Raji (cell line): ENCODE measurements around the gene RAD23A.

Experiments
- POLR2A ChIP-seq: IDR thresholded peaks from 2 replicates; pipeline ENCODE4 v1.6.1; 2011; ENCODE audit warnings: low read depth, low read length, control low read depth; ENCODE audit not compliant: insufficient read depth

Gene RAD23A

DNA sequence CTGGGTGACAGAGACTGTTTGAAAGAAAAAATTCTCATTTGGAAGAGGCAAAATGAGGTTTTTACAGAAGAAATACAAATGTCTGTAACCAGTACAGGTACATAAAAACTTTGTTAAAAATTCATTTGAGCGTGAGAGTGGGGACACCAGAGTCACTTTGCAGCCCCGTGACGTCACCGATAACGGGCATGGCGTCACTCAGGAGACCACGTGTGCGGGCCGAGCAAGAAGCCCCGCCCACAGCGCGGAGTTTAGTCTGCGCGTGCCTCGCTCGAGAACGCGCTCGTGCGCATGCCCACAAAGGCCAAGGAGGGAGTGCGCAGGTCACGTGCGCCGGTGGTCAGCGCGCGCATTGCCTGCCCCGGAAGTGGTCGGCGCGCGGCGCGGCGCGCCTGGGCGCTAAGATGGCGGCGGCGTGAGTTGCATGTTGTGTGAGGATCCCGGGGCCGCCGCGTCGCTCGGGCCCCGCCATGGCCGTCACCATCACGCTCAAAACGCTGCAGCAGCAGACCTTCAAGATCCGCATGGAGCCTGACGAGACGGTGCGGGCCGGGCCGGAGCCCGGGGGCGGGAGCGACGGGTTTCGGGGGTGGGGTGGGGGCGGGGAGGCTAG is at the start of gene RAD23A:
Gene RAD23A, plus strand, starts transcription at position 384 of the 613 bp plus-strand sequence. Its CDS starts 87 bp downstream, at position 471.
- TF ChIP-seq POLR2A, result peak; percentile 95

DNA sequence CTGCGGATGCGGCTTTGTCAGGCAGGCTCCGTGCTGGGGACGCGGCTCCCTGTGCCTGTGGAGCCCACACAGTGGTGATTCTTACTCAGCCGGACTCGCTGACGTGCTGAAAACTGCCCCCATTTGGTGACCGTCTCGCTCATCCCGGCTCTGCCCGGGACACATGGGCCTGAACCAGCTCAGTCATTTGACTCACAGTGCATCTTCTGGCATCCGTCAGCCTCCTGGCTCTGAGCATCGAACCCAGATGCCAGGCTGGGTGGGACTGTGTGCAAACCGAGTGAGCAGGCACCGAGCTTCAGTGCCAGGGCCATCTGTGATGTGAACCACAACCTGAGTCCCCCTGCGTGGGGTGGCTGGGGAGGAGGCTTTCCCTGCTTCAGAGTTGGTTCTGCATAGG is 49.2 kb upstream of the RAD23A start:
- no peak for TF ChIP-seq POLR2A

DNA sequence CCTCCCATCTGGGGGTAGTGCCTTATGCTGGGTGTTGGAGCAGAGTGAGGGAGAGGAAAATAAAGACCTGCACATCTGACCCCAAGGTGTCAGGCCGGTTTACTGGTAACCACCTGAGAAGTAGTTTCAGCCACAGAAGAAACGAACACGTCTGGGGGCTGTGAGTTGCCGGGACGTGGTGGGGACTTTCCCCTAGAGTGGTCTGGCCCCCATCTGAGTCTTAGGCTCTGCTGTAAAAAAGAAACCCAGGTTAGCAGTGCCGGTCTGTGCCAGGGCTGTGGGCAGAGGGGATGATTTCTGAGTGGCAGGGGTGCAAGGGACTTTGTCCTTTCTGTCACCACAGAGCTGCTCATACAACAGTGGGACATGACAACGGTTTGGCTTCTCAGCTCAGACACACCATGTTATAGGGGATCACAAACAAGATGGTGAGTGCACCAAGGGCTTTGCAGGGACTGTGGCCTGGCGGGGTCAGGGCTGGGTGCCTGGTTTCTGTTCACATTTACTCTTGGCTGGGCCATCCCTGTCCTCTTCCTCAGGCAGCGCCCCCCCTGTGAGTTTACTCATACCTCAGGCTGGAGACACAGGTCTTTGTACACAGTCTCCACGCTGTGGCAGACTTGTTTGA is 45.7 kb upstream of the RAD23A start:
- TF ChIP-seq POLR2A, result no peak

DNA sequence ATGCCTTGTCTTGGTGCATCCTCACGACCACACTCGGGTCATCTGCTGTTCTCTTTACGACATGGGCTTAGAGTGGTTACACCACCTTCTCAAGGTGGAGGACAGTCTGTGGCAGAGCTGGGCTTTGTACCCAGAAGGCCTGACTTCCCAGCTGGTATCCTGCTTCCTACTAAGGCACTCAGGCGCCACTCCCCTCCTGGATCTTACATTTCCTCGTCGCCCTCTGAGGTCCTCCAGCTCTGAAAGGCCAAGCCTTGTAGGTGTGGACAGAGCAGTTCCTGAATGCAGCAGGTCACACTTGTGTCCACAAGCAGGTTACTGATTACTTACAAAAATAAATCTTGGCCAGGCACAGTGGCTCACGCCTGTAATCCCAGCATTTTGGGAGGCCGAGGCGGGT is 38.5 kb upstream of the RAD23A start:
- TF ChIP-seq POLR2A, result no peak

DNA sequence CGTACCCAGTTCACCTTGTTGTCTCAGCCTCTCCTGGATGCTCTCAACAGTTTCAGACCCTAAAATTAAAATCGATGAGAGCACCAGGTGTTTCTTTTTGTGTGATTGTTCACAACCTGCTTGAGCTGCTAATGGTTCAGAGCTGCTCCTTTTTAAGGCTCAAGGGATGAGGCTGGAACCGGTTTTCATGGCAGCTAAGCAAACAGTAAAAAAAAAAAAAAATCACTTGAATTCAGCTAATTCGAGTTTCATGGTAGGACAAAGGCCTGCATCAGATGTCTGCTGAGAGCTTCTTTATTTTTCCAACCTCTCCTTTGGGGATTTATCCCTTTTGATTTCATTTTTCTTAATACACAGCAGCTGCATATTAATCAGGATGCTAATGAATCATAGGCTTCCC is 33.1 kb upstream of the RAD23A start:
- TF ChIP-seq POLR2A, result no peak

DNA sequence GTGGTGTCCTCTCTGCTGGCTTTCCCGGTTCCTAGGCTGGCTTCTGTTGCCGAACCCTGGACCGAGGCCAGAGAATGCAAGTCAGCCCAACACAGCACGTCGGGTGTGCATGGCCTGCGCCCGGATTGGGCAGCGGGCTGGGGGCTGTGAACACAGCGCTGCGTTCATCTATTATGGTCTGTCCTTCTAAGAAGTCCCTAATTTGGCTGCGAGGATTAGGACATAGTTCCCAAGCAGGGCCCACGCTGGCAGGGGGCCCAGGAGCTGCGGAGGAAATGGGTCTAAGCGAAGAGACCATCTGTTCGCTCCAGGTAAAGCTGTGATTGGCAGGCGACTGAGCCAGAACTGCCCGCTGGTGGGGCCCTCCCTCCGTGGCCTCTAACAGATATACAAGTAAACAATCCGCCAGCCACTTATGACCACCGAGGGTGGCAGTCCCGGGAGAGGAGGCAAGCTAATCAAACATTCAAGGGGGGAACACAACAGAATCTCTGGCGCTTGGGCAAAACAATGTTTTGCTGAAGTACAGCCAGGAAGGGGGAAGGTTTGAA is 32.6 kb upstream of the RAD23A start:
- TF ChIP-seq POLR2A, result no peak

DNA sequence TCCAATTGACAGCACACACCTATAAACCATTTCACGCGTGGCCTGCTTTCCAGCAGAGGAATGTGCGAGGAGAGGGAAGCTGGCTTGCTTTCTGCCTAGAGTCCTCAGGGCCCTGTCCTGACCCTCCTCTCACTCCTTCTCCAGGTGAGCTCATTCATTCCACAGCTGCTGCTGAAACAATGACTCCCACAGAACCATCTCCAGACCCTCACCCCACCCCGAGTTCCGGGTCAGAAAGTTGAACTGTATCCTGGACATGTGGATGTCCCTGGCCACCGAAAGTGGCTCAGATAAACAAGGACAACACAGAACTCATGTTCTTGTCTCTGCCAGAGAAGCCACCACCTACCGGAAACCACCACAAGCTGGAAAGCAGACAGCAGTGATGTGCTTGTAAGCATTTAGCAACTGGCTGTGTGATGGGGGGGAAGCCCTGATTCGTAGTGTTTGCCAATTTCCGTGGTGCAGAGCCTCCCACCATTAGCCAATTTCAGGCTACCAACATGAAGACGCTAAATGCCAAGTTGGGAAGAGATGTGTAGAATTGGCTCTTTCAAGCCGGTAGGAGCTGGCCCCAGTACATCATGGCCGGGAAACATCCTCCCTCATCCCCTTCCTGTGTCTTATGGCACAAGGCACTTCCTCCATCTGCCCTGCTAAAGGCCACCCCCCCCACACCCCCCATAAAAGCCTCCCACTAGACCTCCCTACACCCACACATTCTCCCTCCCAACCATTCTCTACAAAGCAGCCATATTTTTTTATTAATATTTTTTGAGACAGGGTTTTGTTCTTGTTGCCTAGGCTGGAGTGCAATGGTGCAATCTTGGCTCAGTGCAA is 31.6 kb upstream of the RAD23A start:
- TF ChIP-seq POLR2A, result no peak

DNA sequence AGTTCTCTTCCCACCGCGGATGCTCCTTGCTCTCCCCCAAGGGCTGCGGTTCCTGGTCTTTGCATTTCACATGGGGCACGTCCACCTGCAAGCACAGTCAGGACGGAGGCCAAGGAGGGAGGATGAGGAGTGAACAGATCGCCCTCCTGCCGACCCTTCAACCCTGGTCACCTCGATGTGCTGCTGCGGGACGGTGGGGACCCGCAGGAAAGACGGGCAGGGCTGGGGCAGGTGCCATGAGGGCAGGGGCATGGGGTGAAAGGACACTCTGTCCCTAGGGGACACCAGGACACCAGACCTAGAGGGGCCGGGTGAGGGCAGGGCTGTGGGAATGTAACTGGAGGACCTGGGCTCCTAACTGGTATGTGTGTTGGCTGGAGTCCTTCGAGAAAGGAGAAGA is 27.4 kb upstream of the RAD23A start:
- TF ChIP-seq POLR2A, result no peak

DNA sequence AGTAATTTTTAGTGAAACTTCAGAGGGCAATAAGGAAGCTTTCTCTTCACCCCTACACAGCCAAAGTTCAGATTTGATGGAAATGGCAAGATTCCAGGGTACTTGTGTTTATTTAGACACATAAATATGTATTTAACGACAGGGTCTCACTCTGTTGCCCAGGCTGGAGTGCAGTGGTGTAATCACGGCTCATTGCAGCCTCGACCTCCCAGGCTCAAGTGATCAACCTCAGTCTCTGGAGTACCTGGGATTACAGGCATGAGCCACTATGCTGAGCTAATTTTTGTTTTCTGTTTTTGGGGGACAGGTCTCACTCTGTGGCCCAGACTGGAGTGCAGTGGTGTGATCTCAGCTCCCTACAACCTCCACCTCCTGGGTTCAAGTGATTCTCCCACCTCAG is 24.6 kb upstream of the RAD23A start:
- no peak for TF ChIP-seq POLR2A

DNA sequence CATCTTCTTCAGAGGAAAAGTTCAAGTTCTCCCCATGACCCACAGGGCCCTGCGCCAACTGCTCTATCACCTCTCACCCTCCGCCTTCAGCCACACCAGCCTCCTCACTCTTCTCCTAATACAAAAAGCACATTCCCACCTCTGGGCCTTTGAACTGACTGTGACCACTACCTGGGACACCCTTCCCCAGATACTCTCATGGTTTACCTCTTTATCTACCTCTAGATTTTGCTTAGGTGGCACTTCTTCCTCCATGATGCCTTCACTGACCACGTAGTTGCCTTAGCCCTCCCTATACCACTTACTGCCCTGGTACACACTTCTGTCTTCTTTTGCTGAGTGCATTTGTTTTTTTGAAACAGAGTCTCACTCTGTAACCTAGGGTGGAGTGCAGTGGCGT is 22.7 kb upstream of the RAD23A start:
- no peak for TF ChIP-seq POLR2A

DNA sequence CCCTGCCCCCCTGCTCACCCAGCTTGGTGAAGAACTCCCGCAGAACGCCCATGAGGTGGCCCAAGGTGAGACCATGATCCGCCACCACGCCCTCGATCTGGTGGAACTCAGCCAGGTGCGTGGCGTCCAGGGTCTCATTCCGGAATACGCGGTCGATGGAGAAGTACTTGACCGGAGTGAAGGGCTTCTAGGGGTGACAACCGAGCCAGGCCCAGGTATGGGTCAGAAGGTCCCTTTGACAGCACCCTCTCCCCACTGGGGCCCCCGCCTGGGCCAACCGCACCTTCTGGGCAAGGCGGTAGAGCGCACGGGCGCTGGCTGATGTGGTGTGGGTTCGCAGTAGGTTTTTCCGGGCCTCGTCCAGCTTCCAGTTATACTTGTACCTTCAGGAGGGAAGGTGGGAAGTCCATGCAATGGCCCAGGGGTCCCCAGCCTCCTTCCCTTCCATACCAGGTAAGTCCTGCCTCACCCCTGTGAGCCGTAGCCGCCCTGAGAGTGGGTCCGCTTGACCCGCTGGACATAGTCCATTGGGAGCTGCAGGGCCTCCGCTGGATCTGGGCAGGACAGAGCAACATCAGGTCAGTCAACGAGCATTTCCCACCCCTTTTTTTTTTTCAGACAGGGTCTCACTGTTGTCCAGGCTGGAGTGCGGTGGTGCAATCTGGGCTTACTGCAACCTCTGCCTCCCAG is 20.9 kb upstream of the RAD23A start:
- TF ChIP-seq POLR2A, result no peak

DNA sequence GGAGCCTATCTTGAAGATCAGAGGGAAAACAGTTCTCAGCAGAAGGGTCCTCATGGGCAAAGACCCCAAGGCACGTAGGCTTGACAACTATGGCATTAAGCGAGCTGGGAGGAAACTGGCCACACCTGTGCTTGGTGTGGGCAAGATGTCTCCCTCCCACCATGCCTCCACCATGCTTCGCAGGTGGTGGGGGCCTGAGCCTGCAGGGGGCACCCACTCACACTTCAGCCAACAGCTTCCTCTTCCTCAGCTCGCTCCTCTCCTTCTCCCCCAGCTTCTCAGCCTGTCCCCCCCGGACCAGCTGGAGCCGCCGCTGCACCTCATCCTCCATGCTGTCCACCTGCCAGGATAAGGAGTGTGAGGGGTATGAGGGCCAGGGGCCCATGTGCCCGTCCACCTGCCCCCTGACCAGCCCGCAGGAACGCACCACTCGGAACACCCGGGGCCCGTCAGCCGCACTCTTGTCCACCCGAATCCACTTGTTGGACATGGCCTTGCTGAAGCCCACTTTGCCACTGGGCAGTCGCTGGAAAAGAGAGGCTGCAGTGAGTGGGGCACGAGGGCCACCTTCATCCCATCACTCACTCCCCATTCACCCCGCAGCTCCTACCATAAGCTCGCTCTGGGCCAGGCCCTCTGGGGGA is 15.5 kb upstream of the RAD23A start:
- no peak for TF ChIP-seq POLR2A

DNA sequence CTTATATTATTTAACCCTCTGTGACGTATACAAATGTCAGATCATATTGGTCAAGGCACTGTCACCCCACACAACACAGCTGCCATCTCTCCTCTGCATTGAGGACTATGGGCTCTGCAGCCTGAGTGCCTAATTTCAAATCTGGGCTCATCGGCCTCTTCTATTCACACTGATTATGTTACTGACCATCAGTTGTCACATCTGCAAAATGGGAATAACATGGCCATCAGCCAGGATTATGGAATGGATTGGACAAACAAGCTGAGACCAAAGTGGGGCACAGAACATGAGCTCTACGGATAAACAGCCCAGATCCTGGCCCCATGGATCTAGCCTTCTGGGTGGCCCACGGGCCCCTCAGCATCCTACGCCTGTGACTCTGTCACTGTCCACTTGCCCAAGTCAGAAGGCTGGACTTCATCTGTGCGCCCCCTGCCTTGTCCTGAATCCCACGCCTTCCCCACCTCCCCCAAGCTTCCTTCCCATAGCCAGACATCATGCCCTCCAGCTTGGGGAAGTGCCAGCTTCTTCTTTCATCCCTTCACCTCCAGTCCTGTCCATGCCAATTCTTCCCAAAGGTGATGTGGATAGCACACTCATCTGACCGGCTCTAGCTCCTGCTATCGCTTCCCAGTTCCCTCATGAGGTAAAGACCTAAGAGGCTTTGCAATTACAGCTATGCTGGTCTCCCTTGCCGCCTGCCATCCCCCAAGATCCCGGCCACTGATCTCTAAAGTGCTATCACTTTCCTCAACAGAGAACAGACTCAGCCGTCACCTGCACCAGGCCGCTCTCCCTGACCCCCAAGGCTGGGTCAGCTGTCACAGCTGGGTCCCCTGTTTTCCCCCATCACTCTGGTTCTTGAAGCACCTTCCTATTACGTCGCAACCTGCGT is 13.0 kb upstream of the RAD23A start:
- no peak for TF ChIP-seq POLR2A
